HepG2 (cell line): ENCODE results near the gene FGFR4. TPM values are rescaled to one million over a fixed set of nuclear protein-coding genes. Genes with fewer than 3 reads are reported as not detected.

Experiments used
- ATAC-seq: fragments of 200-7000 bp; cut with Tn5 transposase; 3 replicates; pipeline ENCODE4 v1.9.1; 2020; ENCODE audit warnings: mild to moderate bottlenecking, moderate library complexity
- BruUV-seq: library from RNA; stranded (reverse); fragments of 400-500 nt; replicated peaks from 2 replicates; lab custom pipeline; 2021; lab: Mats Ljungman, UMichigan
- CTCF ChIA-PET: fragments of 300-600 bp; formaldehyde crosslinking; extraction: SDS; loops from one replicate; lab custom pipeline; 2021; ENCODE audit warnings: low total read pairs, inconsistent platforms, low intra/inter-chr PET ratio; lab: Yijun Ruan, JAX
- POLR2A ChIA-PET: fragments of 350-600 bp; sonication (Branson Sonifier 250); formaldehyde crosslinking; loops from one replicate; lab custom pipeline; 2020; ENCODE audit warnings: antibody characterized with exemption, inconsistent platforms; lab: Yijun Ruan, JAX
- DNase-seq: peaks from one replicate; pipeline ENCODE4 v3.0.0-alpha.2; 2015; ENCODE audit warnings: low spot score
- FAIRE-seq: peaks from 3 replicates; lab custom pipeline; 2011; peaks lifted over from hg19 to GRCh38; lab: Jason Lieb, UNC
- H2AFZ ChIP-seq: one replicate; pipeline ENCODE4 v1.6.1; 2011; ENCODE audit warnings: low read length, inconsistent platforms
- H3K27ac ChIP-seq: fragments of 300-600 bp; 3 replicates; pipeline ENCODE4 v1.8.0; 2011; ENCODE audit warnings: mixed run types, mild to moderate bottlenecking, mixed read lengths, low read length, inconsistent platforms; ENCODE audit not compliant: insufficient read depth; ENCODE audit errors: extremely low read length
- H3K27me3 ChIP-seq, 2 experiments: fragments of 200-600 bp in 1 of 2; 2 replicates in 1 of 2; 3 replicates in 1 of 2; pipeline versions ENCODE4 v1.6.0 to v1.8.0; 2011; ENCODE audit warnings: low read length in 2 of 2, mild to moderate bottlenecking in 2 of 2, moderate library complexity in 2 of 2, inconsistent platforms in 1 of 2; ENCODE audit not compliant: insufficient read depth in 2 of 2, control insufficient read depth in 1 of 2
- H3K36me3 ChIP-seq, 2 experiments: fragments of 200-600 bp in 1 of 2; replicated peaks in 1 of 2; 2 replicates in 1 of 2; 3 replicates in 1 of 2; pipeline versions ENCODE4 v1.5.1 to v1.8.0; 2011; ENCODE audit warnings: low read length in 2 of 2, inconsistent platforms in 1 of 2; ENCODE audit not compliant: insufficient read depth in 2 of 2, control insufficient read depth in 1 of 2
- H3K4me1 ChIP-seq: 2 replicates; pipeline ENCODE4 v1.5.1; 2012; ENCODE audit warnings: low read length, inconsistent platforms; ENCODE audit not compliant: insufficient read depth
- H3K4me2 ChIP-seq: 2 replicates; pipeline ENCODE4 v1.6.0; 2011; ENCODE audit warnings: low read depth, low read length, inconsistent platforms
- H3K4me3 ChIP-seq, 3 experiments: fragments of 200-600 bp in 1 of 3; sonication (generic), shearing (Covaris generic) in 1 of 3; replicated peaks in 1 of 3; 2 replicates each; pipeline ENCODE4 v1.5.1; 2011 to 2016; ENCODE audit warnings: low read length in 3 of 3, inconsistent platforms in 2 of 3, low read depth in 2 of 3, mild to moderate bottlenecking in 2 of 3, control low read depth in 1 of 3, mixed read lengths in 1 of 3; ENCODE audit not compliant: insufficient read depth in 1 of 3
- H3K79me2 ChIP-seq: one replicate; pipeline ENCODE4 v1.6.1; 2011; ENCODE audit warnings: low read length, inconsistent platforms; ENCODE audit not compliant: insufficient read depth
- H3K9ac ChIP-seq: 2 replicates; pipeline ENCODE4 v1.6.0; 2011; ENCODE audit warnings: mild to moderate bottlenecking, low read depth, low read length, inconsistent platforms; ENCODE audit not compliant: insufficient read depth
- H3K9me3 ChIP-seq: 2 replicates; pipeline ENCODE4 v1.5.1; 2012; ENCODE audit warnings: mild to moderate bottlenecking, low read length
- H4K20me1 ChIP-seq: 2 replicates; pipeline ENCODE4 v1.6.0; 2011; ENCODE audit warnings: inconsistent platforms, mild to moderate bottlenecking, low read length, moderate library complexity; ENCODE audit not compliant: insufficient read depth
- BRCA1 ChIP-seq: sonication (generic); formaldehyde crosslinking; IDR thresholded peaks from 2 replicates; pipeline ENCODE4 v1.4.0; 2020; ENCODE audit warnings: missing genetic modification reagents
- LCORL ChIP-seq, 2 experiments: fragments of 450-650 bp in 1 of 2; sonication (generic) in 1 of 2; formaldehyde crosslinking in 1 of 2; IDR thresholded peaks; 2 replicates each; pipeline versions ENCODE4 v1.5.0 to v1.6.1; 2017 to 2020; ENCODE audit warnings: antibody characterized with exemption in 1 of 2, missing genetic modification reagents in 1 of 2
- NFIC ChIP-seq: IDR thresholded peaks from 2 replicates; pipeline ENCODE4 v1.6.1; 2012; ENCODE audit warnings: mild to moderate bottlenecking, low read length, inconsistent platforms
- POLR2A ChIP-seq, 2 experiments: IDR thresholded peaks; 2 replicates each; pipeline ENCODE4 v1.6.1; 2011; ENCODE audit warnings: low read depth in 2 of 2, low read length in 2 of 2, mild to moderate bottlenecking in 1 of 2, moderate library complexity in 1 of 2; ENCODE audit not compliant: insufficient read depth in 1 of 2
- TCF12 ChIP-seq, 2 experiments: fragments of 450-650 bp in 1 of 2; sonication (generic) in 1 of 2; formaldehyde crosslinking in 1 of 2; IDR thresholded peaks; 2 replicates each; pipeline versions ENCODE4 v1.6.1 to v1.8.0; 2017 to 2022; ENCODE audit warnings: antibody characterized with exemption in 1 of 2, mild to moderate bottlenecking in 1 of 2, missing genetic modification reagents in 1 of 2, moderate library complexity in 1 of 2
- TFAP4 ChIP-seq: sonication (generic); IDR thresholded peaks from 2 replicates; pipeline ENCODE4 v1.6.1; 2016; ENCODE audit warnings: low read depth, borderline replicate concordance
- ZNF441 ChIP-seq: sonication (generic); formaldehyde crosslinking; IDR thresholded peaks from 2 replicates; pipeline ENCODE4 v1.7.0; 2021; ENCODE audit warnings: missing genetic modification reagents, borderline replicate concordance
- ZNF460 ChIP-seq: sonication (generic); formaldehyde crosslinking; IDR thresholded peaks from 2 replicates; pipeline ENCODE4 v1.5.1; 2020; ENCODE audit warnings: missing genetic modification reagents, mild to moderate bottlenecking, borderline replicate concordance
- ZNF556 ChIP-seq: sonication (generic); formaldehyde crosslinking; IDR thresholded peaks from 2 replicates; pipeline ENCODE4 v1.4.0; 2020; ENCODE audit warnings: mild to moderate bottlenecking, missing genetic modification reagents, borderline replicate concordance
- ZNF749 ChIP-seq: sonication (generic); formaldehyde crosslinking; IDR thresholded peaks from 2 replicates; pipeline ENCODE4 v1.8.0; 2022; ENCODE audit warnings: mild to moderate bottlenecking, missing genetic modification reagents, moderate library complexity, borderline replicate concordance
- WGBS: methylation state at CpG from one replicate; pipeline ENCODE4 v1.1.6; 2017; ENCODE audit warnings: low lambda C conversion rate; 5-methylcytosine and 5-hydroxymethylcytosine counted together
- in situ Hi-C: cut with HindIII; loops from 2 replicates; pipeline ENCODE4 v1.10.0; 2017; ENCODE audit warnings: low pct_unique_long_range_greater_than_20kb; ENCODE audit not compliant: extremely low pct_ligation_motif_present
- intact Hi-C: fragments of 100-400 bp; cut with micrococcal nuclease; formaldehyde crosslinking; loops from one replicate; pipeline ENCODE4 v1.10.0; 2022; ENCODE audit not compliant: unreplicated experiment
- polyA plus RNA-seq, 8 experiments: library from polyadenylated mRNA; depleted of rRNA in 3 of 8; stranded (reverse) in 7 of 8; unstranded in 1 of 8; fragments of >200 nt; fragmentation: Illumina TruSeq in 4 of 8; extraction: Trizol in 4 of 8; gene quantifications; 2 replicates each; pipeline versions ENCODE4 v1.2.1 to v1.2.3, GENCODE V29; 2011 to 2016; ENCODE audit warnings: low read depth in 4 of 8, missing spikeins in 1 of 8, mixed read lengths in 1 of 8; ENCODE audit not compliant: insufficient read depth in 1 of 8
- total RNA-seq, 5 experiments: library from RNA; depleted of rRNA; stranded (reverse); fragments of >200 nt; fragmentation: Illumina TruSeq; extraction: Trizol; gene quantifications; 2 replicates each; pipeline ENCODE4 v1.2.3, GENCODE V29; 2016; ENCODE audit warnings: low read depth in 1 of 5
- TF ChIP-seq, protein P1 (sequence below): sonication (generic); formaldehyde crosslinking; IDR thresholded peaks from 2 replicates; pipeline ENCODE4 v1.4.0; 2020; ENCODE audit warnings: mild to moderate bottlenecking, missing genetic modification reagents

The FGFR4 gene
- total and polyA plus RNA-seq, 2 of the 13 experiments (the other 11 are each of a cell fraction or from before 2014, with no cell fraction given): 129 to 219 TPM

GRCh38 chr5:177092178-177093081, 5.7 kb downstream of the FGFR4 start (continued):
- TF ChIP-seq TCF12 (IDR thresholded peaks at IDR 0.05): no peak
- TF ChIP-seq TCF12 (CRISPR knock-in tag; IDR thresholded peaks at IDR 0.05): no peak
- peak in 1 of 2 experiments; percentile 13; a peak in 2 of 4 replicates for TF ChIP-seq POLR2A (IDR thresholded peaks at IDR 0.05; ENCODE audit: insufficient read depth in 1 of 2, low read depth in 2 of 2, low read length in 2 of 2)
- no peak for TF ChIP-seq BRCA1 (CRISPR knock-in tag)

DNA sequence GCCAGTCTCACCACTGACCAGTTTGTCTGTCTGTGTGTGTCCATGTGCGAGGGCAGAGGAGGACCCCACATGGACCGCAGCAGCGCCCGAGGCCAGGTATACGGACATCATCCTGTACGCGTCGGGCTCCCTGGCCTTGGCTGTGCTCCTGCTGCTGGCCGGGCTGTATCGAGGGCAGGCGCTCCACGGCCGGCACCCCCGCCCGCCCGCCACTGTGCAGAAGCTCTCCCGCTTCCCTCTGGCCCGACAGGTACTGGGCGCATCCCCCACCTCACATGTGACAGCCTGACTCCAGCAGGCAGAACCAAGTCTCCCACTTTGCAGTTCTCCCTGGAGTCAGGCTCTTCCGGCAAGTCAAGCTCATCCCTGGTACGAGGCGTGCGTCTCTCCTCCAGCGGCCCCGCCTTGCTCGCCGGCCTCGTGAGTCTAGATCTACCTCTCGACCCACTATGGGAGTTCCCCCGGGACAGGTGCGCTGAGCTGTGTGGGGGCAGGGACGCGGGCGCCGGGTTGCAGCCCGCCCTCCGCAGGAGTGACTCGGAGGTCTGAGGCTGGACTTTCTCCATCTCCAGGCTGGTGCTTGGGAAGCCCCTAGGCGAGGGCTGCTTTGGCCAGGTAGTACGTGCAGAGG, 6.5 kb downstream of the FGFR4 start:
- Histone ChIP-seq H3K4me1 (peaks cover 100% of the 10 kb centered on the region), H4K20me1 (peaks cover 12% of the 10 kb centered on the region), H3K9ac (no peak overlapping the region), H3K36me3 (peaks cover 36 to 67% of the 10 kb centered on the region in 2 experiments), H2AFZ (no peak overlapping the region), H3K27ac (no peak overlapping the region), H3K4me2 (no peak overlapping the region), H3K27me3 (no peaks in the 10 kb centered on the region; a peak in 1 of 5 replicates), H3K9me3 (no peaks in the 10 kb centered on the region), H3K4me3 (no peak overlapping the region), H3K79me2 (peaks cover 38% of the 10 kb centered on the region)
- CTCF ChIA-PET: no interaction called here
- in situ Hi-C loops: no loop called here
- 97% methylated on average over 24 of the region's 40 CpGs for WGBS
- DNase-seq: no peak
- no TSS peak for BruUV-seq
- intact Hi-C loops: no loop called here
- FAIRE-seq: no peak
- ATAC-seq: no peak
- POLR2A ChIA-PET: no interaction called here
- no peak for TF ChIP-seq LCORL (IDR thresholded peaks at IDR 0.05)
- TF ChIP-seq LCORL (CRISPR knock-in tag; IDR thresholded peaks at IDR 0.05): no peak
- no peak for TF ChIP-seq ZNF749 (CRISPR knock-in tag)
- TF ChIP-seq, protein P1, sequence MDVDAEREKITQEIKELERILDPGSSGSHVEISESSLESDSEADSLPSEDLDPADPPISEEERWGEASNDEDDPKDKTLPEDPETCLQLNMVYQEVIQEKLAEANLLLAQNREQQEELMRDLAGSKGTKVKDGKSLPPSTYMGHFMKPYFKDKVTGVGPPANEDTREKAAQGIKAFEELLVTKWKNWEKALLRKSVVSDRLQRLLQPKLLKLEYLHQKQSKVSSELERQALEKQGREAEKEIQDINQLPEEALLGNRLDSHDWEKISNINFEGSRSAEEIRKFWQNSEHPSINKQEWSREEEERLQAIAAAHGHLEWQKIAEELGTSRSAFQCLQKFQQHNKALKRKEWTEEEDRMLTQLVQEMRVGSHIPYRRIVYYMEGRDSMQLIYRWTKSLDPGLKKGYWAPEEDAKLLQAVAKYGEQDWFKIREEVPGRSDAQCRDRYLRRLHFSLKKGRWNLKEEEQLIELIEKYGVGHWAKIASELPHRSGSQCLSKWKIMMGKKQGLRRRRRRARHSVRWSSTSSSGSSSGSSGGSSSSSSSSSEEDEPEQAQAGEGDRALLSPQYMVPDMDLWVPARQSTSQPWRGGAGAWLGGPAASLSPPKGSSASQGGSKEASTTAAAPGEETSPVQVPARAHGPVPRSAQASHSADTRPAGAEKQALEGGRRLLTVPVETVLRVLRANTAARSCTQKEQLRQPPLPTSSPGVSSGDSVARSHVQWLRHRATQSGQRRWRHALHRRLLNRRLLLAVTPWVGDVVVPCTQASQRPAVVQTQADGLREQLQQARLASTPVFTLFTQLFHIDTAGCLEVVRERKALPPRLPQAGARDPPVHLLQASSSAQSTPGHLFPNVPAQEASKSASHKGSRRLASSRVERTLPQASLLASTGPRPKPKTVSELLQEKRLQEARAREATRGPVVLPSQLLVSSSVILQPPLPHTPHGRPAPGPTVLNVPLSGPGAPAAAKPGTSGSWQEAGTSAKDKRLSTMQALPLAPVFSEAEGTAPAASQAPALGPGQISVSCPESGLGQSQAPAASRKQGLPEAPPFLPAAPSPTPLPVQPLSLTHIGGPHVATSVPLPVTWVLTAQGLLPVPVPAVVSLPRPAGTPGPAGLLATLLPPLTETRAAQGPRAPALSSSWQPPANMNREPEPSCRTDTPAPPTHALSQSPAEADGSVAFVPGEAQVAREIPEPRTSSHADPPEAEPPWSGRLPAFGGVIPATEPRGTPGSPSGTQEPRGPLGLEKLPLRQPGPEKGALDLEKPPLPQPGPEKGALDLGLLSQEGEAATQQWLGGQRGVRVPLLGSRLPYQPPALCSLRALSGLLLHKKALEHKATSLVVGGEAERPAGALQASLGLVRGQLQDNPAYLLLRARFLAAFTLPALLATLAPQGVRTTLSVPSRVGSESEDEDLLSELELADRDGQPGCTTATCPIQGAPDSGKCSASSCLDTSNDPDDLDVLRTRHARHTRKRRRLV (CRISPR knock-in tag): no peak
- TF ChIP-seq NFIC: no peak
- no peak for TF ChIP-seq ZNF460 (CRISPR knock-in tag)
- TF ChIP-seq ZNF556 (CRISPR knock-in tag): no peak
- TF ChIP-seq ZNF441 (CRISPR knock-in tag): no peak
- TF ChIP-seq TFAP4: no peak
